Stimulated activated CD4-positive, alpha-beta T cell treated with anti-CD3 and anti-CD28 coated beads, Interleukin-2, amount 100 ng/mL, for 4 hours (primary cell): Measurements from ENCODE around the gene PLEK.
"Not testable (repeated sequence)": the region's sequence is repeated elsewhere in the genome, so short reads cannot be mapped to it uniquely, and the experiment has no call there.

ENCODE experiments used
- DNase-seq: peaks from one replicate; pipeline ENCODE4 v3.0.0-alpha.2; 2020; ENCODE audit warnings: low read depth

Gene PLEK

GRCh38 chr2:68384485-68385107, 19.5 kb downstream of the PLEK start:
- no peak for DNase-seq

GRCh38 chr2:68385220-68385906, 20.3 kb downstream of the PLEK start:
- DNase-seq = no peak

DNA sequence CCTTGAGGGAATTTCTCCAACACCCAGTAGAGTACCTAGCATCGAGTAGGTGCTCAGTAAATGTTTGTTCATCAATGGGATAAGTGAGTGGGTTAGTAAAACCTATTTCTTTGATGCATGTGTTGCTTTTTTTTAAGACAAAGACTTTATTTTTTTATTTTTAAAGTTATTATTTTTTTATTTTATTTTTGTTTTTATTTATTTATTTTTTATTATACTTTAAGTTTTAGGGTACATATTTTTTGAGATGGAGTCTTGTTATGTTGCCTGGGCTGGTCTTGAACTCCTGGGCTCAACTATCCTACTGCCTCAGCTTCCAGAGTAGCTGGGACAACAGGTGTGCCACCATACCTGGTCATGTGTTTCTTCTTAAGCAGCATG, 20.8 kb downstream of the PLEK start:
- no peak for DNase-seq

DNA sequence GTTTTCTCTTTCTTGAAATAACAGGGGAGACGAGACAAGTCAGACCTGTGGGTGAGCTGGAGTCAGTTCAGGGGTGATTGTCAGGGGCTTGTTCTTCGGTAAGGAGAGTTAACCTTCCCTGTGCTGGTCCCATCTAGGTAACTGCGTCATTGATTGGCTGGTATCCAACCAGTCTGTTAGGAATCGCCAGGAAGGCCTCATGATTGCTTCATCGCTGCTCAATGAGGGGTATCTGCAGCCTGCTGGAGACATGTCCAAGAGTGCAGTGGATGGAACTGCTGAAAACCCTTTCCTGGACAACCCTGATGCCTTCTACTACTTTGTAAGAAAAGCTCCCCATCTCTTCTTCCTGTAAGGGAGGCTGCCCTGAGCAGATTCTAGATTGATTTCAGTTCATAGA, 21.3 kb downstream of the PLEK start:
- DNase-seq = no peak

DNA sequence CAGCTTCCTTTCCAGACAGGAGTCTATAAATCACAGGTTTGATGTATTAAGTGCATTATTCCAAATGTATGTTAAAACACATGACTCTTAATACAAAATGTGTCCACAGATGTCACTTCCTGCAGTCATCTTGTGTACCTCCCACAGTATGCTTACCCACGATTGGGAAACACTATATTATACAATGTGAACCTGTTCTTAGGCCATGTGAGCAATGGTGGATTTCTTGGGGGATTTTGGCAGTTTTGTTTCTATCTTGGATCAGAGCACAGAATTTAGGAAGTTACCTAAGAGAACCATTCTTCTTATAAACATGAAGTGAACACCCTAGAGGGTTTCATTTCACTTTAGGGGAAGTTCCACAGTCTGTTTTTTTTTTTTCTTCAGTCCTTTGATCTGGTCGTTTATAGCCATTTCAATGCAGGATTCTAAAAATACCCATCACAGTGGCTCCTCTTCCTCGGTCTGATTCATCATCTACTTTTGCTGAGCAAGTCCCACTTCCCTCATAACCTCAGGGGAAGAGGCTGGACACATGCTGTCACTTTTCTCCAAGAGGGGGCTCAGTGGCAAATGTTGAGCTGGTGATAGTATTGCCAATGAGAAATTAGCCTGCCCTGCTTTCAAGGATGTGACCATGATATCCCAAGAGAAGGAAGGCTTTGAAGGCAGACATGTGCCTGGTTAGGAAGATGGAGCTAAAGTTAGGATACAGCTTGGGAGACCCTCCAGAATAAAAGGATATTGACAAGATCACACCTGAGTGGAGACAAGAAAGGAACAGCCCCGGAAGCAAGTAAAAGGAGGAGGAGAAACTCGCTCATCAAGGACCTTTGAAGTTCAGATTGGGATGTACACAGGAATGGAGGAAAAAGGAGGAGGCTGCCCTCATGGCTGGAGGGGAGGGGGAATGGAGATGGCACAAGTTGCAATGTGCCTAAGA, 22.6 kb downstream of the PLEK start:
- no peak for DNase-seq

DNA sequence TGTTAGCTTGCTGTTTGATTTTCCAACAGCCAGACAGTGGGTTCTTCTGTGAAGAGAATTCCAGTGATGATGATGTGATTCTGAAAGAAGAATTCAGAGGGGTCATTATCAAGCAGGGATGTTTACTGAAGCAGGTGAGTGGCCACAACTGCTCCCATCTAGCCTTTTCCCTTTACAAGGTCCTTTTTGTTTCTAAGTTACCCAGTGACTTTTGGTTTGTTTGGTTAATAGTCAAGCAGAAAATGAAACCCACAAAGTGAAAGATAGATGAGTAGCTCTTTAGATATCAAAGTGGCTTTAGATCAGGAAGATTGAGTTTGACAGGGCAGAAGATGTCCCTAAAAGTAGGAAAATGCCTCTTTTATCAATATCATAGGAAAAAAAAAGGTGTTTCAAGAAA, 23.3 kb downstream of the PLEK start:
- no peak for DNase-seq

DNA sequence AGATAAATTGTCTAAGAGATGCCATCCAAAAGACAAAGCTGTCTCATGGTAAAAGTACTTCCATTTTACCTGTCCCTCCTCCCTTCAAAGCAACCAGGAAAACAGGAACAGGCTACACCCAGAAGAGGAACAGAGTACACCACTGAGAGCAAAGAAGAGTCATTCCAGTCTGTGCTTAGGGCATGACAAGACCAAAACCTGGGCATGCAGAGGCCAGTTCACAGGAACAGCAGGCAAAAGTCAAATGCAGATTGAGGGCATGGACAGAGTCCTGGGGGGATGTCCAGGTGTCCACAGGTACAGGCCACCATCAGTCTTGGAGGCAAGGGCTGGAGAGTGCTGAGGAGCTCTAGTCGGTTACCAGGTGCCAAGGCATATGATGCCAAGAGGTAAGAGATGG, 23.7 kb downstream of the PLEK start:
- no peak for DNase-seq

DNA sequence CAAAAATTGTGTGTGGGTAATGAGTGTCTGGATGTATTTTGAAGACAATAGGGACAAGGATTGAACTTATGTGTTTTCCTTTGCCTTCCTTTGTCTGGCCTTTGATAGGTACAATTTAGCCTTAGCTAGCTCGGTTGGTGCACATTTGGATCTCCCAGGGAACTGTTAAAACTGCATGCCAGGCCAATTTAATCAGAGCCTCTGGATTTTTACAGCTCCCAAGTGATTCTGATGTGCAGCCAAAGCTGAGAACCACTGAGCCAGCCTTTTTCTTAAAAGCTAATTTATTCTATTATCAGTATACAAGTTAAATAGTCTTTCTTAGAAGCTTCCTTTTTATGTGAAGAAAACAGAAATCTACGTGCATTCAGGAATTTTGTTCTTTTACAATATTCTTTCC, 25.0 kb downstream of the PLEK start:
- DNase-seq = no peak

DNA sequence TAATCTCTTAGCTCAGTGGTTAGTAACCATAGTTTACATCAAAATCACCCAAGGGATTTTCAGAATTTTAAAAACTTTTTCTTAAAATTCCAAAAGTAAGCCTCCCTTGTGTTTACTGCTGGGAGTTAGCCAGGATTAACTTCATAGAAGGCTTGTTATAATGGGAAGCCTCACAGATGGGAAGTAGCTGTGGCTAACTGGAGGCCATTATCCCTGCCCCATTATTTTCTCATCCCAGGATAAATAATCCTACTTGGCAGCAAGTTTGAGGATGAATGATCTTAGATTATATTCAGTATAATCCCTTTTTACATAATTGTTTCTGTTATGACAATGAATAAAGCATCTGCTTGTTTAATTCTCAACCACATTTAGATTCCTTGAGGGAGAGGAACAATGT, 25.5 kb downstream of the PLEK start:
- no peak for DNase-seq

DNA sequence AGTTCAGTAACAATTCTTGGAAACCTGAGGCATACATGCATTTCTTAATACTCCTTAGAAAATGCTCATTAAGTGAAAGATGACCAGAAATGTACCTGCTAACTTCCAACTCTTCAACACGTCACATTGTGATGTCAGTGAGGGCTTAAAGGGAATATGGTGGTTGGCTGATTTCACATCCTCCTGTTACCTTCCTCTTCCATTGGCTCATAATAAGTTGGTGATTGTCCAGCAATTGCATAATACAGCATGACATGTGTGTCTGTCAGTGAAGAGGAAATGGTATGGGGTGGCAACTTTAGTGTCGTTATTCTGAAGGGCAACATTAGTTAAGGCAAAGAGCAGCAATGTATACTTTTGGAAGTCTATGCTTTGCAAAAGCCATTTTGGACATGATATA, 26.0 kb downstream of the PLEK start:
- DNase-seq = no peak

DNA sequence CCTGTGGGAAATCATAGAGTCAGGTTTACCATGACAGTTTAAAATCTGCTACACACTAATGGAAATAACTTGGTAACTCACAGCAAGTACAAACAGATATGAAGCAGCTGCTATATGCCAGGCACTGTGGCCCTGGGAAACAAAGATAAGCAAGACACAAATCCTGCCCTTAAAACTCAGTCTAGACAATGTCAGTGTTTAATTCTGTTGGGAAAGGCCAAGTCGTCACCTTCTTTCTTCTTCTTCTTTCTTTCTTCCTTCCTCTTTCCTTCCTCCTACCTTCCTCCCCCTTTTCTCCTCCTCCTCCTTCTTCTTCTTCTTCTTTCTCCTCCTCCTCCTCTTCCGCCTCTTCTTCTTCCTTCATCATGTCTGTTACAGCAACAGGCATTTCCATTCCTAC, 26.8 kb downstream of the PLEK start:
- DNase-seq = no peak

DNA sequence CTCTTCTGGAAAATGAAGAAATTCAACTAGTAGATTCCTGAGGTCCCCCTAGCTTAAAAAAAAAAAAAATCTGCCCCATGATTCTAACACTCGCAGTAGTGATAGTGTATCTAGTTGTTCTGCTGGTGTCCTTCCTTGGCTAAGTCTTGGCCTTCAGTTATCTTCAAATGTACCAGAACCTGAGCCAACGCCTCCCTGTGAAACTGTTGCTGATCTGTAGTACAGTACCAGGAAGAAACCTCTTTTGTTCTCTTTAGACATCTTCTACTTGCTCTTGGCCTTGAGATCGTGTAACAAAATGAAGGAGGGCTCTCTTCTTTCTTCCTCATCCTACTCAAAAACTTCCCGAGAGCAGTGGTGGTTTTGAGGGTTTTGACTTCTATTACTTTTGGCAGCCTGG, 31.0 kb downstream of the PLEK start:
- DNase-seq = no peak

DNA sequence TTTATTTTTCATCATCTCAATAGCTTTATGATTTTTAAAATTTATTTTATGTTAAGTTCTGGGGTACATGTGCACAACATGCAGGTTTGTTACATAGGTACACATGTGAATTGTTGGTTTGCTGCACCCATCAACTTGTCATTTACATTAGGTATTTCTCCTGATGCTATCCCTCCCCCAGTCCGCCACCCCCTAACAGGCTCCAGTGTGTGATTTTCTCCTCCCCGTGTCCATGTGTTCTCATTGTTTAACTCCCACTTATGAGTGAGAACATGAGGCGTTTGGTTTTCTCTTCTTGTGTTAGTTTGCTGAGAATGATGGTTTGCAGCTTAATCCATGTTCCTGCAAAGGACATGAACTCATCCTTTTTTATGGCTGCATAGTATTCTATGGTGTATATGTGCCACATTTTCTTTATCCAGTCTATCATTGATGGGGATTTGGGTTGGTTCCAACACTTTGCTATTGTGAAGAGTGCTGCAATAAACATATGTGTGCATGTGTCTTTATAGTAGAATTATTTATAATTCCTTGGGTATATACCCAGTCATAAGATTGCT, 32.7 kb downstream of the PLEK start:
- not testable (repeated sequence) for DNase-seq

DNA sequence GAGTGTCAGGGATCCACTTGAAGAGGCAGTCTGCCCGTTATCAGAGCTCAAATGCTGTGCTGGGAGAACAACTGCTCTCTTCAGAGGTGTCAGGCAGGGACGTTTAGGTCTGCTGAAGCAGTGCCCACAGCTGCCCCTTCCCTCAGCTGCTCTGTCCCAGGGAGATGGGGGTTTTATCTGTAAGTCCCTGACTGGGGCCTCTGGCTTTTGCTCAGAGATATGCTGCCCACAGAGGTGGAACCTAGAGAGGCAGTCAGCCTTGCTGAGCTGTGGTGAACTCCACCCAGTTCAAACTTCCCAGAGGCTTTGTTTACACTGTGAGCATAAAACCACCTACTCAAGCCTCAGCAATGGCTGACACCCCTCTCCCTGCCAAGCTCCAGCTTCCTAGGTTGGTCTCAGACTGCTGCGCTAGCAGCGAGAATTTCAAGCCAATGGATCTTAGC, 38.1 kb downstream of the PLEK start:
- no peak for DNase-seq

DNA sequence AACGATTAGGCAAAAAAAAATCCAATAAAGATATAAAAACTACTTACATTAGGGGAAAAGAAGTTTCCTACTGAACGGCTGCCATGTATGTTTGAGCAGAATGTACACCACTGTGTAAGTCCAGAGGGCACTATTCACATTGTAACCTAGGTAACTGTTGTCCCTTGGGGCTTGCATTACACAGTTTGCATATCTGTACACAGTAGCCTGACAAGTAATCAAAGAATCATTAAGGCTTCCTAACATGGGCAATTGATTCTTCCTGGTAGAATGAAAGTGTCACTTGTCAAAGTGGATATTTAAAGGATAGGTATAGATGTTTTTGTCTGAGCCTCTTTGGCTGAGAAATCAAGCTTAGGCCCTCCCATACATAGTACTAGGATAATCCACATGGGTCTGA, 39.1 kb downstream of the PLEK start:
- DNase-seq = no peak

DNA sequence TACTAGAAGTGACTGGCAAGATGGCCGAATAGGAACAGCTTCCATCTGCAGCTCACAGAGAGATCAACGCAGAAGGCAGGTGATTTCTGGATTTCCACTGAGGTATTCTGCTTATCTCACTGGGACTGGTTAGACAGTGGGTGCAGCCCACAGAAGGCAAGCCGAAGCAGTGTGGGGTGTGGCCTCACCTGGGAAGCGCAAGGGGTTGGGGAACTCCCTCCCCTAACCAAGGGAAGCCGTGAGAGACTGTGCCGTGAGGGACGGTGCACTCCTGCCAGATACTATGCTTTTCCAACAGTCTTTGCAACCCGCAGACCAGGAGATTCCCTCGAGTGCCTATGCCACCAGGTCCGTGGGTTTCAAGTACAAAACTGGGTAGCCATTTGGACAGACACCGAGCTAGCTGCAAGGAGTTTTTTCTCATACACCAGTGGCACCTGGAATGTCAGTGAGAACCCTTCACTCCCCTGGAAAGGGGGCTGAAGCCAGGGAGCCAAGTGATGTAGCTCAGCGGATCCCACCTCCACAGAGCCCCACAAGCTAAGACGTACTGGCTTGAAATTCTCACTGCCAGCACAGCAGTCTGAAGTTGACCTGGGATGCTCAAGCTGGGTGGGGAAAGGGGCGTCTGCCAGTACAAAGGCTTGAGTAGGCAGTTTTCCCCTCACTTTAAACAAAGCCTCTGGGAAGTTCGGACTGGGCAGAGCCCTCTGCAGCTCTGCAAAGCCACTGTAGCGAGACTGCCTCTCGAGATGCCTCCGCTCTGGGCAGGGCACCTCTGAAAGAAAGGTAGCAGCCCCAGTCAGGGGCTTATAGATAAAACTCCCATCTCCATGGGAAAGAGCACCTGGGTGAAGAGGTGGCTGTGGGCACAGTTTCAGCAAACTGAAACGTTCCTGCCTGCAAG, 40.1 kb downstream of the PLEK start:
- DNase-seq = no peak

DNA sequence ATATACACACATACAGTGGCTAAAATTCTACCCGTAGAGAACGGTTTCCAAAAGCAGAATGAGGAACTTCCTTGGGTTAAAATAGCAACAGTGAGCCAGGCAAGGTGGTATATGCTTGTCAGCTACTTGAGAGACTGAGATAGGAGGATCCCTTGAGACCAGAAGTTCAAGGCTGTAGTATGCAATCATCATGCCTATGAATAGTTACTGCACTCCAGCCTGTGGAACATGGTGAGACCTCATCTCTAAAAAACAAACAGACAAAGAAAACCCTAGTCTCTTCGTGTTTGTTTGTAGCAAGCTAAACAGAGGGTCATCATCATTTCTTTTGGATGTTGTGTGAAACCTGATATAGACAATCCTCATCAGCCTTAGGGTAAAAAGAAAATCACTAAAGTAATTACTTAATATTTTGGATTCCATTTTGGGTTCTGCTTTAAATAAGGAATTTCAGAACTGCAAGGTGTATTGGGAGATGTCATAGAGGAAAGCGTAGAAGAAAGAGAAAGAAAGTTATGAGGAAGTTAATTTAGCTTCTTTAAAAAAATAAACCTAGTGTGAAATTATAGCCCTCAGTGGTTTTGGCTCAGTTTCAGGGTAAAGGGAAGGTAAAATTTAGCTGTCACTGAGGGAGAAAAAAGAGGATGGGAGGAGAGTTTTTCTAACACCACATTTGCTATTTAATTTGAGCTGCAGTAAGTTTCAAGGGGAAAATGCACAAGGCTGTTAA, 46.5 kb downstream of the PLEK start:
- no peak for DNase-seq

DNA sequence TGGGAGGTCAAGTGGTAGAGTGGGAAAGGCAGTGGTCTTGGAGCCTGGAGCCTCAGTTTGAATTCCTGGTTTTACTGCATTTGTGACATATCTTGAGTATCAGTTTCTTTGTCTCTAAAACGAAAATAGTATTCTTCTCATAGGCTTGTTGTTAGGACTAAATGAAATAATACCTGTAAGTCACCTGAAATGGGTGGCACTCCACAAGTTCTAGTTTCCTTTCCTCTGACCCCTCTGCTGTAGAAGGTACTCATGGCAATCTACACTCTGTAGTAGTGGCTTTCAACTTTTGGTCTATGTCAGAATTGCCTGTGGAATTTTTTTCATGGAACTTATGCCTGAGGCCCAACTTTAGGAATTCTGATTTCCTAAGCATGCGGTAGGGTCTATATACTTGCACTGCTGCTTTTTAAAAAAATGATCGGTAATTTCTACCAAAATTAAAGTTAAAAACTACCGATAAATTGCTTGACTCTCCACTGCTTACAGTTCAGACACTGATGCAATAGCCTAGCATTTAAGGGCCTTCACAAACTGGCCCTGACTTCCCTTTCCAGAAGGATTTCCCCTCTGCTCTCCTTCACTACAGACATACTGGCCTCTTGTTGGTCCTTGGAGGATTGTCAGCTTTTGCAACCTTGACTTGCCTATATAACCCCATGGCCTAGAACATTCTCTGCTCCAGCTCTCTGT, 47.2 kb downstream of the PLEK start:
- DNase-seq = no peak

DNA sequence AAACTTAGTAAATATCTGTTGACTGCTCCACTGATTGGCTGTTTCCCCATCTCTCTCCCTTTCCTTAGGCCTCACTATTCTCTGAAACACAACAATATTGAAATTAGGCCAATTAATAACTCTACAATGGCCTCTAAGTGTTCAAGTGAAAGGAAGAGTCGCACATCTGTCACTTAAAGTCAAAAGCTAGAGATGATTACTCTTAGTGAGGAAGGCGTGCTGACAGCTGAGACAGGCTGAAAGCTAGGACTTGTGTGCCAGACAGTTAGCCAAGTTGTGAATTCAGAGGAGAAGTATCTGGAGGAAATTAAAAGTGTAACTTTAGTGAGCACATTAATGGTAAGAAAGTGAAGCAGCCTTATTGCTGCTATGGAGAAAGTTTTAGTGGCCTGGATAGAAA, 48.4 kb downstream of the PLEK start:
- no peak for DNase-seq

DNA sequence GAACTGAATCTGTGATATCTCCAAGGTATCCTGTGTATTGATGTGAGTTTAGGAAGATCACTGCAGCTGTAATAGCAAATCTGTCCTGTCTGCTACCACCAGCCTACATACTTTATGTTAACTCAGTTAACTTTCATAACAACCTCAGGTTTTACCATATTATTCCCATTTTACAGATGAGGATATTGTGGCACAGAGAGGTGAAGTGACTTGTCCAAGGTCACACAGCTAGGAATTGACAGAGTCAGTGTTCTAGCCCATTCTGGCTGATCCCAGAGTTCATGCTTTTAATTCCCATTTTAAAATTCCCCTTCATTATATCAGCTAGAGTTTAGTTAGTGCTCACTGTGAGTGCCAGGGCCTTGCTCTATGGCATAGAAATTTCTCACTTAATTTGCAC, 49.4 kb downstream of the PLEK start:
- no peak for DNase-seq
